NCI-H2227 (cell line): ENCODE results near the gene GOLT1A.
A peak's percentile ranks its signal among the peaks of the same experiment; 100 is the strongest.

Experiments
- DNase-seq: peaks from one replicate; lab custom pipeline; 2025; ENCODE audit not compliant: unreplicated experiment; lab: John Stamatoyannopoulos, UW

Gene GOLT1A, protein sequence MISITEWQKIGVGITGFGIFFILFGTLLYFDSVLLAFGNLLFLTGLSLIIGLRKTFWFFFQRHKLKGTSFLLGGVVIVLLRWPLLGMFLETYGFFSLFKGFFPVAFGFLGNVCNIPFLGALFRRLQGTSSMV

DNA sequence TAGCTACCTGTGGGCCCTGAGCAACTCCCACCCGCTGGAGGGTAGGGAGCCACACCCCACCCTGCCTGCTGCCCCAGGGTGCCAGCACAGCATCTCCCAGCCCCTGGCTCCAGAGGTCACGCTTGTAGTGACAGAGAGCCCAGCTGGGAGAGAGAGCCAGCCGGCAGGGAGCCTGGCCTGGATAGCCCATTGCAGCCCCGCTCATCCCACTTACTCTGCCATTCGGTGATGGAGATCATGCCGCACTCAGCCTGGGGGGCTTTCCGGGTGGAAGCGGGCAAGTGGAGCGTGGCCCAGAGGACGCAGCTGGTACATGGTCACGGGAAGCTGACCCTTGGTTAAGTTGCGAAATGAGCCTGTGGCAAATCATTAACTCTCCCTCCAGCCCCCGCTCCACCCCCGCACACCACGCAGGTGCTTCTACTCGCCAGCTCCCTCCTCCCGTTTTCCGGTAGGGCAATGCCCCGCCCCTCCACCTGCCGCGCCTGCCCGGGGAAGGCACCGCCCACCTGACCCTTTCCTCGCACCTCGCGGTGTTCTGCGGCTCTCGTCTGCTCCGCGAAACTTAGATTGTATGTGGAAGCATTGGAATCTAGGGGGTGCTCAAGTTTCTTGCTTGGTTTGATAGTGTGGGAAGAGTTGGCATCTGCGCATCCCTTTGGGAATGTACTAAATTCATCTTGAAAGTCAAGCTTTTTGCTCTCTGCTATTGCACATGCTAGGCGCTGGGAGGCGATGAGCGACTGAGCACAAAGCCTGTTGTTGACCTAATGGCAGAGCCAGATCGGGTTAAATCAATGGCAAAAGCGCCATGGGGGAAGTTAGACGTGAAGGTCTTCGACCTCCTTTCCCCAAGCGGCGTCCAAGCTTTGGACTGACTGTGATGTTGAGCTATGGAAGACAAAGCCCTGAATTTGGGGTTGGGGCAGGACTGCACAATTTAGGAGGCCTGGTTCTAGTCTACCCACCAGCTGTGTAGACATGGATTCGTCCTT is at the start of gene GOLT1A:
Gene GOLT1A (minus strand): TSS at position 321 of the 995 bp plus-strand sequence. CDS start 82 bp downstream, at position 239.
- DNase-seq = peak; percentile 32

DNA sequence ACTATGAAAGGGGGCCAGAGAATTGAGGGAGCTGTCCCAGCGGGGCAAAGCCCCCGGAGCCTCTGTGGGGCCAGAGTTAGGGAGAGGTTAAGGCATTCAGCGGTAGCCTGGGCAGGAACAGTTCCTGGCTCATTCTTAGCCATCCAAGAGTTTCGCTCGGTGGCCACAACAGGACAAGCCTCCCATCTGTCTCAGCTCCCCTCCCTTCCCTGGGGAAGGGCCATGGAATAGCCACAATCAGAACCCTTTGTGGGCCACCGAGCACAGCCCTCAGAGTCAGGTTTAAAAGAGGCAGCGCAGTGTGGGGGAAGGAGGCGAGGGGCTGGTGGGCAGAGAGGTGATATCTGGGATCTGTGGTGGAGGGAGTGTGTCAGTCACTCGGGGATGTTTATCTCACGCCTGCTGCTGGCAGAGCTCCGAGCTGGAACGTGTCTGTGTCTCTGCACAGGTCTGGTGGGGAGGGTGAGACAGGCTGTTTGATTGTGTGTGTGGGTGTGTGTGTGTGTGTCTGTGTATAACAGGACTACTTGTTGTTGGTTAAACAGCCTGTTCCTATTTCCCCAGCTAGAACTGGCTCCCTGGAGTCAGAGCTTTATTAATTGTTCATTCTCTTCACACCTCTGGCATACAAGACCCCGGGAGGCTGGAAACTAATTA is 49.6 kb upstream of the GOLT1A start:
- DNase-seq = no peak

DNA sequence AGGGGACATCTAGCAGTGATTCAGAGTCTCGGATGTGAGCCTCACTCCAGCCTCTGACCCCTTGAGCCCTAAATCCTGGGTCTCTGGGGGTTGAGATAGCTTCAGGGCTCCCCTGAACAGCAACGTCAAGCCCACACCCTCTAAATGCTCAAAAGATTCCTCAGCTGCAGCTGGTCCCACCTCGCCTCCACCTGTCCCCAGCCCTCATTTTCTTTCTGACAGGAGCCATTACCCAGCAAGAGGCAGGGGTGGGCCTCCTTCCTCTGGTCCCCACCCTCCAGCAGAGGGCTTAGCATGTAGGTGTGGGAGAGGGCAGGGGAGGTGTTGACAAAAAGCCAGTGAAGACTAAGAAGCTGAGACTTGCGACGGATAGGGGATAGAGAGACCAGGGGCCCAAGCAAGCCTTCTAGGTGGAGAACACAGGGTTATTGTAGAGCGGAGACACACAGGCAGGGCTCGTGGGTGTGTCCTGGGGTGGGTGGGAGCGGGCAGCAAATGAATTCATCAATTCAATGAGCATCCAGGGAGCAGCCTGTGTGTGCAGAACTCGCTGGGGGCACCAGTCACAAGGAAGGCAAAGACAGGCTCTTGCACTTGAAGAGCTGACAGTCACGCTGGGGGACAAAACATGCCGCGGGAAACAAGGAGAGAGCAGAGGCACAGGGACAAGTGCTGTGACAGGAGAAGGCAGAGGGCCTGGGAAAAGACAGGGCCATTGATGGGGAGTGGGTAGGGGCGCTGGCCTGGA is 48.9 kb upstream of the GOLT1A start:
- no peak for DNase-seq

DNA sequence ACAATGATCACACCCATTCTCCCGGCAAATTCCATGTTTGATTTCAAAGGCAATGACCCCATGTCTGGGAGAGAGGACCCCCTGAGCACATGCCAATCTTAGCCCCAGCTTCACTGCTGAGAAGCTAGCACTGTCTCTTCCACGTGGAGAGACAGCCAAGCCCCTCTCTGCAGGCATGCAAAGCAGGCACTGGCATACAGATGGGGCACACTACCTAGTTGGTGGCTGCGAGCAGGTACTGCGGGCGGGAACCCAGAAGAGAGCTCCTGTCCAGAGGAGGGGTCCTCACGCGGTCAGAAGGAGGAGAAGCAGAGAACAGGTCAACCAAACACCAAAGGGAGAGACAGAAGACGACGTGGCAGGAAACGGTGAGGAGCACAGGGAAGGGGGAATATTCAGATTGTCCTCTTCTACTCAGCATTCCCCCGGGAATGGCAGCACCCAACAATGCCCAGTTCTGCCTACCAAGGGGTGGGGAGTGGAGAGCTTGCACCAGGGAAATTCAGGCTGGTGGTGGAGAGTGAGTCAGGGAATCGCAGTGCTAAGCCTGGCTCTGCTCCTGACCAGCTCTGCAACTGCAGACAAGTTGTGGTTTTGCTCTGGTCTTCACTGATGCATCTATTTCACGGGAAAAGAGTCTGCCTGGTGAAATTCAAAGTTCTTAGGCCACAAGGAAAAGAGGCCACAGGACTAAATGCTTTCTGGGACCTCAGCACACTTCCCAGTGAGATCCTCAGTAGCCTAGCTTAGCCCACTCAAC is 48.1 kb upstream of the GOLT1A start:
- no peak for DNase-seq

DNA sequence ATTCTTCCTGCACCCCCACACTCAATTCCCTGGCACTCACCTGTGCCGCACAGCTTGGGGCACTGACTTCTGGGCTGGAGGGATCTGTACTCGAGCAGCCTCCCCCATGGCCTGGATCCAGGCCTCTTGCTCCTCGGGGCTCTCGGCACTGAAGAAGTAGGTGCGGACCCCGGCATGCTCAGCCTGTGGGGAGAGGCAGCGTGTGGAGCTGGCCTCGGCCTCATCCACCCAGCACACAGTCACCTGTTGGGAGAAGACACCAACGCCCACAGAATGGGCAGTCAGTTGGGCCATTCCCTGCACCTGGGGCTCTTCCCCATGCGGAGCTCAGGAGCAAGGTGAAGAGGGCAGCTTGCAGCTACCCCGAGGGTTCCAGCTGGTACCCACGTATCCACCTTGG is 47.5 kb upstream of the GOLT1A start:
- DNase-seq = no peak

DNA sequence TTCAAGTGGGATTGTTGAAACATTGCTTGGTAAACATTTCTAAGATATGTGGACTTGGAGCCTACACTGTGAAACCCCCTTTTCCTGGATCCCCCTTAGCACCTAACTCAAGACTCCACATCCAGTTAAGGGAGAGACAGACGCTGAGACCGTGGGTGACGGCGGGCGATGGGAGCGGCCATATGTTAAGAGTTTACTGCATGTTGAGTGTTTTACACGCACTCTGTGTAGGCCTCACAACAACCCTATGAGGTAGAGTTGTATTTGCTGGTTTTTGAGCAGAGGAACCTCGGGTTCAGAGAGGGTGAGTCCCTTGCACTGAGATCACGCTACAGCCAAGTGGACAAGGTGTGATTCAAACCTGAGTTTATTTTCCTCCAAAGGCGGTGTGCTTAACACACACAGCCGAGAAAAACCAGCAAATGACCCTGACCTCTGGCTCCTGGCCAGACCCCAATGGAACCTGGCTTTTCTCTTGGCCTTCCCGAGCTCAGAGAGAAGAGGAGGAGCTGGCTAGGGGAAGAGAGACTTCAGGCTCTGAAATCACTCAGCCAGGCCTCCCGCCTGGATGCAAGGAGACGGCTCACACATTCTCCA is 46.9 kb upstream of the GOLT1A start:
- DNase-seq = no peak

DNA sequence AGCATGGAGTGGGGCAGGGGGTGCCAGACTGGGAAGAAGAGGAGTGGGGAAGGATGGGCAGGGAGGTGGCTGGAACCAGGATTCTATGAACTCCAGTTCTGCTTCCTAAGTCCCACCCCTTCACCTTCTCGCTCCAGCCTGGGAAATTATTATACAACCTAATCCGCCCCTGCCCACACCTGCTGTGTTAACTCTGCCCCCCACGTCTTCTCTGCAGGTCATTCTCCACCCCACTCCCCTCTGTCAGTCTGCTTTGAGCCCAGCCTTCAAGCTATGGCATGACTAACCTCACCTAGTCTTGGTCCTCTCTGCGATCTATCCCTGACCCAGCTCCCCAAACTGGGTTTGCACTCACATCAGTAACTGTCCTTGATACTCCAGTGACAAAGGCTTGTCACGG is 46.0 kb upstream of the GOLT1A start:
- DNase-seq = no peak

DNA sequence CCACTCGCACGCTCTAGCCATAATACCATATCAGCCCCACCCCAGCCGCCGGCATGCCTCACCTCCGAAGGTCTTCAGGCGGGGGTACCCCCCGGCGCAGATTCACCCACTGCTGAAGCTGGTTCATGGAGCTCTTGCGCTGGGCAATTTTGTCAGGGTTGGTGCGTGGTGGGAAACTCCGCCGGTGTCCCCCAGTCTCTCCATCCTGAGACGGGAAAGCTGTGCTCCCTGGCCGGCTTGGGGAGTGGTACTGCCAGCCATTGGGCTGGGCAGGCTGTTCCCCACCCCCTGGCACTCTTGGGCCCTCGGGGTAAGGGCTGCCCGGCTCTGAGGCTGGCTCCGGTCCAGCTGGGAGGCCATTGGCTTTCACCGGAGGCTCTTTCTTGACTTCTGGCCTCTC is 45.4 kb upstream of the GOLT1A start:
- no peak for DNase-seq

DNA sequence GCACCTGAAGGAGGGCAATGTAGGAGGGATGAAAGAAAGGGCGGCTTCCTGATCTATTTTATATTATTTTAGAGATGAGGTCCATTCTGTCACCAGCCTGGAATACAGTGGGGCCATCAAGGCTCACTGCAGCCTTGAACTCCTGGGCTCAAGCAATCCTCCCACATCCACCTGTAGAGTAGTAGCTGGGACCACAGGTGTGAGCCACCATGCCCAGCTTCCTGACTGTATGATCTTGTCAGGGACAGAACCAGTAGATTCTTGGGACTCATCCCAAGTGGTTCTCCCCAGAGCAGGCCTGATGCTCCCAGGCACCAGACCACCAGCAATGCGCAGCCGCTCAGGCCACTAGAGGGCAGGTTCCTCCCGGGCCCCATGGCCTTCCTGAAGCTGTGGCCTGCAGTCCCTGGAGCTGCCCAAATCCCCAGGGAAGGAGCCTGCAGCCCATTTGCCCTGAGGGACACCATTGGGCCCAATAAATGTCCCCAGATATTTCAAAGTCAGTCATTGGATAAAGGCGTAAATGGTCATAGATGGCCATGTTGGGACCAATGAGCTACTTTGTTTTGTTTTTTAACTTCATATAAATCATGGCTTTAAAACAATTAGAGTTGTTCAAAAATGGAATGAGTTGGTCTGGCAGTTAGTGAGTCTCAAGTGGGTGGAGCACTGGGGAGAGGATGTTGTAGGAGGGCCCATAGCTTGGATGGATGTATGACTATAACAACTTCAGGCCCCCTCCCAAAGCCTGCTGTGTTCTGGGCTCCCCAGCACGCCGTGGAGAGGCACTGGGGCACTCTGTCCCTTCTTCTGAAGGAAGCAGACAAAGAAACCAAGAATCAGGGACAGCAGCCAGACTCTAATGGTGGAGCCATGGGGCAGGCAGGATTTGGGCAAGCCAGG is 44.7 kb upstream of the GOLT1A start:
- peak; percentile 40 for DNase-seq

DNA sequence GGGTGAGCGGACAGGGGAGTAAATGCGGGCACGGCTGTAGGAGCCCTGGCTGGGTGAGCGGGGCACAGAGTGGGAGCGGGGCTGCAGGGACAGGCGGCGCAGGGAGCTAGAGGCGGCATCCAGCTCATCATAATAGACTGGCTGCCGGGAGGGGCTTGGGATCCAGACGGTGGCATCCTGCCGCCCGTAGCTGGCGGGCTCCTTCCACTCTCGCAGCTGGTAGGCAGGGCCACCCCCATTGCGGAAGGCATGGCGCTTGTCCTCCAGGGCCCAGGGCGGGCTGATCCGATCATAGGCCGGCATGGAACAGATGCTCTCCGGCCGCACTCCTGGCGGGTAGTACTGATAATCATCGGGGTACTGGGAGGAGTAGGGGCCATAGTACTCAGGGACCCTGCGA is 43.7 kb upstream of the GOLT1A start:
- DNase-seq = no peak

DNA sequence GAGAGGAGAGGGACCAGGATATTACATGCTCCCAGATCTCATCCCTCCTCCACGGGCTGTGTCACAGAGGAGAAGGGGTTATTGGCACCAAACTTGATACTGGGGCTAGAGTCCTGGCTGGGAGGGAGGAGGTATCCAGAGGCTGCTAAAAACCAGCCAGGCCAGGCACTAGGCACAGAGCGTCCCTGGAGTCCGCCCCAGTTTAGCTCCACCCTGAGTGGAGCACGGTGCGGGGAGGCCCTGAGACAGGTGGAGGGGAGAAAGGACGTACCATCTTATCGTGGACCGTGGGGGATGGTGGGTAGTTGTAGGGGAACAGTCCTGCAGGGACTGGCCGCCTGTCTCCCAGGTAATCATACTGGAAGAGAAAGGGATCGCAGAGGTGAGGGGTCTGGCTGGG is 42.7 kb upstream of the GOLT1A start:
- DNase-seq = no peak

DNA sequence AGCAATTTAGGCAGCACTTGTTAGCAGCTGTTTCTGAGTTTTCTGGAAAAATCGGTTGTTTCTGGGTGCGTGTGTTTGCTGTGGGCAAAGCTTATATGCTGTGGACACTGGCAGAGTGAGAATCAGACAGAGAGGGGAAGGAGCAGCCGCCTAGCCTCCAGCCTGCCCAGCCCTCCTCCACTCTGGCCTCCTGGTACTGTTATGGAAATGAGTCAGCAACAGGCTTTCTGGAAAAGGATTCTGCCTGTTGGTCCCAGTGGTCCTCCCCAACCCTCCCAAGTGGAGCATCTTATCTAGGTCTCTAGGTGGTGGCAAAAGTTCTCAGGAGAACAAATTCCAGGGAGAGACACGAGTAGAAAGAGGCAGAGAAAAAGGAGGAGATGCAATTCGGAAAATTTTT is 42.2 kb upstream of the GOLT1A start:
- no peak for DNase-seq

DNA sequence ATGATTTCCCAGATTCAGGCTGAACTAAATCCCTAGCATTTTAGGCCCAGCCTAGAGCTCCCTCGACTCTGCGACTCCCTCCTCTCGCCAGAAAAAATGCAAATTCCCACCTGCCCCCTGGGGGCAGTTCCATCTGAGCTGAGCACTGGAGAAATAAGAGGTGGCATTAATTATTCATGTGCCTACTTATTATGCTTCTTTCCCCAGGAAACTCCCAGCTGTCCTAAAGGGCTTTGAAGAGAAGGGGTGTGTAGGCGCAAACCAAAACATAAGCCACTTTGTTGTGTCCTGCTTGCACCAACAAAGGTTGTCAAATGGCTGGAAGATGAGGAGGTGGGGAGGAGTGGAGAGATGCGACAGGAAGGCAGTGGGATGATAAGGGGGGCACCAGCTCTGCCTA is 41.4 kb upstream of the GOLT1A start:
- no peak for DNase-seq

DNA sequence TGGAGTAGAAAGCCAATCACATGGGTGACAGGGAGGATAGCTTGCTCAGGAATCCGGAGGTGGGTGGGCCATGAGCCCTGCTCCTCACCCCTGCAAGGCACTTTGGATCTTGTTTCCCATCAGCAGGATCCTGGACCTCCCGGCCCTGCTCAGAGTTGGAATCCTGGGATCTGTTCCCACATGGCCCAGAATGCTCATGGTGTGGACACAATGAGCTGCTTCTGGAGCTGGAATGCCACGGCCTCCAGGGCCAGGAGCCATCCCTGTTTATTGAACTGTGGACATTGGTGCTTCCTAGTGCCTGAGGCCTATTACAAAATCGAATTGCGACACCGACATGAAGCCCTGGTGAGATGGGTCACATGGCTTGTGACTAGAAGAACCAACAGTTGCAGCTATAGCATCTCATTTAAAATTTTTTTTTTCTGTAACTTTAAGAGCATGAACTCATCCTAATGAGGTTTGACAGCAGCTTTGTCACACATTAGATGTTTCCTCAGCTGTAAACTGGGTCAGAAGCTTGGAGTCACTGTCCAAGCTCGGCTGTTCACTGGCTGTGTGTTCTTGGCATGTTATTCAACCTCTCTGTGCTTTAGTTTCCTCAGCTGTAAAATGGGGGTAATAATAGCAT is 40.4 kb upstream of the GOLT1A start:
- no peak for DNase-seq

DNA sequence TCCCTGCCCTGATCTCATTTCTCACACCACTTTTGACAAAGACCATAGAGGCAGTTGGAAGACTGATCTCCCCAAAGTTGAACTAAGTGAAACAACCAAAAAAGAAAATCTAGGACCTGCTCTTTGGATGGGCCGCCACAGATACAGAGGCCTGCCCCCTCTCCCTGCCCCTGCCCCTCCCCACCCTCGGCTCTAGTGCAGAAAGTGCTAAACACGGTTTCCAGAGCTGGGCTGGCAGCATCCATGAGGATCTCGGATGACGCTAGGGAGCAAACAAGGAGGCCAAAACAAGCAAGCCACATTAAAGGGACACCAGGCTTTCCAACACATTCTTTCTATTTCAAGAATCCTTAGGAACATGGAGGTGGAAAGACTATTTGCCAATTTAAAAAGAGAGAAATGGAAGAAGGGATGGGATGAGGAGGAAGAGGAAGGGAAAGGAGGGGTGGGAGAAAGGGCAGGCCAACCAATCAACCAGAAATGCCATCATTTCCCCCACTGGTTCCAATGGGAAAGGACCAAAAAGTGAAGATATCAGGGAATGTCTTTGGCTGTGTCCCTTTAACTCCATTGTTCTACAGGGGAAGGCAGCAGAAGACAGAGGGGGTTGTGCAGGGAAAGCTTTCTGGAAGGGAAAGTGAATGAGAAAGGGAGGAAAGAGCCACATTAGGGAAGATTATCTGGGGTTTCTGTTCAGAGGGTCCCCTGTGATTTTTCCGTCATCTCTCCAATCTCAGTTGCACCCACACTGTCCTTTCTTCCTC is 38.3 kb upstream of the GOLT1A start:
- no peak for DNase-seq

DNA sequence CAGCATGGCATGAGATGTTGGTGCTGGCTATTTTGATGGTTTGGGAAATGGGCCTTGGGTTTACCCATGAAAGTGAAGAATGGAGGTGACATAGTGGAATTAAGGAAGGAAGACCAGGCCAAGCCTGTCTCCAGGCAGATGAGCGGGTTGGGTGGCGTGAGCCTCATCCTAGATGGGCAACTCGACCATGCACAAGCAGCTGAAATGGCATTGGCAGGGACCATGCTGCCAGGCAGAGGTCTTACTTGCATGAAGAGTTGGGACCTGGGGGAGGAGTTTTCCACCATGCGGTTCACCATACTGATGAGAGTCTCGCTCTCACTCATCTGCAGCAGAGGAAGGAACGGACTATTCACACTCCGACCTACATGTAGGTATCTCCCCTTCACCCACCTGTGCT is 37.5 kb upstream of the GOLT1A start:
- no peak for DNase-seq

DNA sequence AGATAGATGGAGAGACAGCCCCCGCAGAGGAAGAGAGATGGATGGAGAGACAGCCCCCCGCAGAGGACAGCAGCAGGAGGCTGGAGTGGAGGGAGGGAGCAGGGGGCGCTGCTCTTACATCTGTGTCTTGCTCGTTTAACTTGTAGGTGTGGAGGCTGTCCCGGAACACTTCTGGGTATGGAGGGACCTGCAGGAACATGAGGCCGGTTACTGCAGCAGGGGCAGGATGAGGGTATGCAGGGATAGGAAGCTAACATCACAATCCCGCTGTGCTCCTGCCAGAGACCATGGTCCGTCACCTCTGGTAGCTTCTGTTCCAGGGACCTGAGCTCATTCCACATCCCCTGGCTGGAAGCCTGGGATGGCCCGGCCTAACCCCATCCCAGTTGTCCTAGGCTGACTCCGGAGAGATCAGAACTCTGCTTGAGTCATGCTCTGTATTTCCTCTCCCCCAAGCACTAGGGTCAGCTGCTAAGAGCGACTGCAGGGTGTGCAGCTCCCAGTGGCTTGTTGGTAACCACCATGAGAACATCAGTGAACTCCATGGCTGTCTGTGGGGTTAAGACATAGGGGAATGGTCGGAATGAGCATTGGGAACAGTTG is 36.7 kb upstream of the GOLT1A start:
- DNase-seq = no peak
